Ishikawa (cell line): ENCODE data around the gene RAD51B.

Source experiments
- CEBPB ChIP-seq: IDR thresholded peaks from 2 replicates; pipeline ENCODE4 v1.6.1; 2012
- CREB1 ChIP-seq: IDR thresholded peaks from 2 replicates; pipeline ENCODE4 v1.6.1; 2012; ENCODE audit warnings: low read depth
- EGR1 ChIP-seq: IDR thresholded peaks from 2 replicates; pipeline ENCODE4 v1.6.1; 2012
- EP300 ChIP-seq: IDR thresholded peaks from 2 replicates; pipeline ENCODE4 v1.6.1; 2012; ENCODE audit warnings: borderline replicate concordance
- FOXM1 ChIP-seq: IDR thresholded peaks from 2 replicates; pipeline ENCODE4 v1.6.1; 2012; ENCODE audit warnings: low read depth, borderline replicate concordance
- MAX ChIP-seq: IDR thresholded peaks from 2 replicates; pipeline ENCODE4 v1.6.1; 2012
- NFIC ChIP-seq: IDR thresholded peaks from 2 replicates; pipeline ENCODE4 v1.6.1; 2012
- RAD21 ChIP-seq: IDR thresholded peaks from 2 replicates; pipeline ENCODE4 v1.6.1; 2012; ENCODE audit warnings: low read depth
- REST ChIP-seq: IDR thresholded peaks from 2 replicates; pipeline ENCODE4 v1.6.1; 2012; ENCODE audit warnings: low read depth, mild to moderate bottlenecking
- TAF1 ChIP-seq: IDR thresholded peaks from 2 replicates; pipeline ENCODE4 v1.6.1; 2012; ENCODE audit warnings: low read depth, mild to moderate bottlenecking
- TCF12 ChIP-seq: IDR thresholded peaks from 2 replicates; pipeline ENCODE4 v1.6.1; 2012; ENCODE audit warnings: low read depth
- TEAD4 ChIP-seq: IDR thresholded peaks from 2 replicates; pipeline ENCODE4 v1.6.1; 2012
- USF1 ChIP-seq: IDR thresholded peaks from 2 replicates; pipeline ENCODE4 v1.6.1; 2012
- YY1 ChIP-seq: IDR thresholded peaks from 2 replicates; pipeline ENCODE4 v1.6.1; 2012; ENCODE audit warnings: low read depth
- ZBTB7A ChIP-seq: IDR thresholded peaks from 2 replicates; pipeline ENCODE4 v1.6.1; 2012; ENCODE audit warnings: low read depth

The RAD51B gene

GRCh38 chr14:68774771-68775613 lies 955.4 kb downstream of the RAD51B start:
- TF ChIP-seq USF1: no peak
- no peak for TF ChIP-seq MAX
- TF ChIP-seq ZBTB7A: no peak
- no peak for TF ChIP-seq RAD21
- no peak for TF ChIP-seq CREB1
- no peak for TF ChIP-seq FOXM1
- TF ChIP-seq NFIC: no peak
- TF ChIP-seq YY1: no peak
- no peak for TF ChIP-seq TCF12
- no peak for TF ChIP-seq REST
- TF ChIP-seq TAF1: no peak
- TF ChIP-seq CEBPB: no peak
- no peak for TF ChIP-seq EGR1
- no peak for TF ChIP-seq TEAD4
- no peak for TF ChIP-seq EP300

- no peak for TF ChIP-seq EP300
- TF ChIP-seq TEAD4: no peak
Measured at GRCh38 chr14:68775614-68776126, 956.1 kb downstream of the RAD51B start.

- no peak for TF ChIP-seq RAD21
- no peak for TF ChIP-seq EP300
- no peak for TF ChIP-seq TEAD4
- no peak for TF ChIP-seq FOXM1
- TF ChIP-seq MAX: no peak
- TF ChIP-seq ZBTB7A: no peak
- TF ChIP-seq TCF12: no peak
- no peak for TF ChIP-seq CEBPB
- no peak for TF ChIP-seq CREB1
- TF ChIP-seq EGR1: no peak
- TF ChIP-seq NFIC: no peak
- TF ChIP-seq USF1: no peak
- TF ChIP-seq YY1: no peak
- no peak for TF ChIP-seq TAF1
- TF ChIP-seq REST: no peak
Measured at GRCh38 chr14:68777644-68778043, 958.1 kb downstream of the RAD51B start.
